ENCODE data around the gene USP20. TPM values are rescaled to one million over a fixed set of nuclear protein-coding genes. Genes with fewer than 3 reads are reported as not detected.
A peak's percentile ranks its signal among the peaks of the same experiment; 100 is the strongest.

Gene USP20
- total RNA-seq, 1 experiment from 2014 or later: 16.8 TPM

DNA sequence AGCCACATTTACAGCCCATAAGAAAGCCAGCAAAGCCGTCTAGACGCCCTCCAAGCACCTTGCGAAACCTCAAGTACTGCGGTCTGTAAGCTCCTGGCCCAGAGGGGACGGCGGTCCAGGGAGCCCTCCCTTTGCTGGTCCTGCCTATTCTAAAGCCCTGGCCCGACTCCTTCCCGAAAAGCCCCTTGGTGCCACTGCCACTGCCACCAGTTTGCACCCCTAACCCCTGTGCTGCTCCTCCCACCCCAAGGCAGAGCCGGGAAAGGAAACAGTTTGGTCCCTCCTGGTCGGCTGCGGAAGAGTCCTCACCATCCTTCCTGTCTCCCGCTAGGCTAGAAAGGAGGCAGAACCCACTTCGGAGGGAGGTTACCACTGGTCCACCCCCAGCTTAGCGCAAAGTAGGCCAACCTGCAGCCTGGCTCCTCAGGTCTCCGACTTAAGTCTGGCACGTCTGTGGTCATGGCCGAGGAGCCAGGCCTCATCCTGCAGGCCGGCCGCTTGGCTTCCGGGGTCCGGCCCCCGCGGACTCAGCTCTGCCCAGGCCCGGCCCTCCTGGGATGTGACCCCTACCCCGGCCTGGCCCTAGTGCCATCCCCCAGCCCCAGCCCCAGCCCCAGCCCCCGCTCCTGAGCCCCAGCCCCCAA, 12.2 kb upstream of the USP20 start:
- ChIA-PET POLR2A (no interaction called here), CTCF (no interaction called here), RAD21 (ENCODE audit: low non-redundant PET in 1 of 2, low total read pairs in 2 of 2, uncharacterized antibody in 2 of 2, unreplicated experiment in 2 of 2) (no interaction called here)
- peak; percentile 12 for ATAC-seq
- Histone ChIP-seq H3K4me2 (ENCODE audit: low read length) (peak overlapping the region; percentile 84), H3K36me3 (ENCODE audit: control insufficient read depth in 1 of 2, insufficient read depth in 2 of 2, low read length in 2 of 2) (peaks cover 15 to 17% of the 10 kb centered on the region in 2 experiments; a peak in 3 of 4 replicates), H3K9me3 (ENCODE audit: control insufficient read depth in 1 of 2, insufficient read depth in 1 of 2, low read depth in 1 of 2, low read length in 2 of 2) (no peaks in the 10 kb centered on the region), H3K27ac (ENCODE audit: low read depth, low read length) (peak overlapping the region; percentile 51; the same call in 1 of the 2 replicates), H2AFZ (ENCODE audit: low read depth, low read length, poor library complexity, severe bottlenecking) (no peak overlapping the region), H3K79me2 (ENCODE audit: insufficient read depth, low read length) (peaks cover 11% of the 10 kb centered on the region), H4K20me1 (ENCODE audit: insufficient read depth) (no peaks in the 10 kb centered on the region), H3K27me3 (ENCODE audit: insufficient read depth, low read length) (no peaks in the 10 kb centered on the region), H3K9me2 (ENCODE audit: insufficient read depth) (no peaks in the 10 kb centered on the region), H3K4me1 (ENCODE audit: control insufficient read depth in 1 of 2, insufficient read depth in 2 of 2, low read length in 2 of 2) (peaks cover 0 to 7% of the 10 kb centered on the region in 2 experiments; a peak in 2 of 4 replicates), H3K9ac (ENCODE audit: low read length) (peak overlapping the region; percentile 83), H3K4me3 (replicated peaks in 1 of 2; ENCODE audit: low read depth in 1 of 2, low read length in 2 of 2) (peak overlapping the region; percentile 78 to 88)
- no peak for DNase-seq (ENCODE audit: low read depth, low spot score)
- intact Hi-C loops (cut with micrococcal nuclease): no loop called here
- no peak for TF ChIP-seq POLR2A (IDR thresholded peaks at IDR 0.05; ENCODE audit: borderline replicate concordance, extremely low read depth, insufficient read depth, insufficient read length)
- TF ChIP-seq JUND (IDR thresholded peaks at IDR 0.05): no peak
- no TSS peak for BruUV-seq (replicated peaks)

DNA sequence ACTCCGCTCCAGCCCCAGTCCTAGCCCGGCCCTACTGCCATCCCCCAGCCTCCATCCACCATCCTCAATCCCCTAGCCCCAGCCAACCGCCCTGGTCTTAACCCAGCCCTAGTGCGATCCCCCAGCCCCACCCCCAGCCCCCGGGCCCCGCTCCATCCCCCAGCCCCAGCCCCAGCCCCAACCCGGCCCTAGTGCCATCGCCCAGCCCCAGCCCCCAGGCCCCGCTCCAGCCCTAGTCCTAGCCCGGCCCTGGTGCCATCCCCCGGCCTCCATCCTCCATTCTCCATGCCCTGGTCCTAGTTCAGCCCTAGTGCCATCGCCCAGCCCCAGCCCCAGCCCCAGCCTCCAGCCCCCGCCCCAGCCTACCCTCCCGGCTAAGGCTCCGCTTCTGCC, 11.7 kb upstream of the USP20 start:
- peak overlapping the region; percentile 83 for H3K9ac ChIP-seq (ENCODE audit: low read length)
- DNase-seq (ENCODE audit: low read depth, low spot score) (no peak), ATAC-seq (peak; percentile 24)
- H3K36me3 ChIP-seq (ENCODE audit: control insufficient read depth in 1 of 2, insufficient read depth in 2 of 2, low read length in 2 of 2): peaks cover 13% of the 10 kb centered on the region in 2 experiments; a peak in 3 of 4 replicates
- peak overlapping the region; percentile 78 to 88 for H3K4me3 ChIP-seq (replicated peaks in 1 of 2; ENCODE audit: low read depth in 1 of 2, low read length in 2 of 2)
- no peaks in the 10 kb centered on the region for H3K9me2 ChIP-seq (ENCODE audit: insufficient read depth)
- ChIA-PET POLR2A (no interaction called here), CTCF (no interaction called here), RAD21 (ENCODE audit: low non-redundant PET in 1 of 2, low total read pairs in 2 of 2, uncharacterized antibody in 2 of 2, unreplicated experiment in 2 of 2) (no interaction called here)
- peaks cover 0 to 7% of the 10 kb centered on the region in 2 experiments; a peak in 2 of 4 replicates for H3K4me1 ChIP-seq (ENCODE audit: control insufficient read depth in 1 of 2, insufficient read depth in 2 of 2, low read length in 2 of 2)
- TF ChIP-seq, protein P1, sequence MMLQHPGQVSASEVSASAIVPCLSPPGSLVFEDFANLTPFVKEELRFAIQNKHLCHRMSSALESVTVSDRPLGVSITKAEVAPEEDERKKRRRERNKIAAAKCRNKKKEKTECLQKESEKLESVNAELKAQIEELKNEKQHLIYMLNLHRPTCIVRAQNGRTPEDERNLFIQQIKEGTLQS (IDR thresholded peaks at IDR 0.05): no peak
- TF ChIP-seq EGR1 (IDR thresholded peaks at IDR 0.05; ENCODE audit: low read depth) (no peak), EZH2 (IDR thresholded peaks at IDR 0.05) (no peak), JUND (IDR thresholded peaks at IDR 0.05) (no peak), REST (IDR thresholded peaks at IDR 0.05; ENCODE audit: low read depth) (no peak), SIN3A (IDR thresholded peaks at IDR 0.05; ENCODE audit: low read depth) (no peak)
- TF ChIP-seq, protein P2, sequence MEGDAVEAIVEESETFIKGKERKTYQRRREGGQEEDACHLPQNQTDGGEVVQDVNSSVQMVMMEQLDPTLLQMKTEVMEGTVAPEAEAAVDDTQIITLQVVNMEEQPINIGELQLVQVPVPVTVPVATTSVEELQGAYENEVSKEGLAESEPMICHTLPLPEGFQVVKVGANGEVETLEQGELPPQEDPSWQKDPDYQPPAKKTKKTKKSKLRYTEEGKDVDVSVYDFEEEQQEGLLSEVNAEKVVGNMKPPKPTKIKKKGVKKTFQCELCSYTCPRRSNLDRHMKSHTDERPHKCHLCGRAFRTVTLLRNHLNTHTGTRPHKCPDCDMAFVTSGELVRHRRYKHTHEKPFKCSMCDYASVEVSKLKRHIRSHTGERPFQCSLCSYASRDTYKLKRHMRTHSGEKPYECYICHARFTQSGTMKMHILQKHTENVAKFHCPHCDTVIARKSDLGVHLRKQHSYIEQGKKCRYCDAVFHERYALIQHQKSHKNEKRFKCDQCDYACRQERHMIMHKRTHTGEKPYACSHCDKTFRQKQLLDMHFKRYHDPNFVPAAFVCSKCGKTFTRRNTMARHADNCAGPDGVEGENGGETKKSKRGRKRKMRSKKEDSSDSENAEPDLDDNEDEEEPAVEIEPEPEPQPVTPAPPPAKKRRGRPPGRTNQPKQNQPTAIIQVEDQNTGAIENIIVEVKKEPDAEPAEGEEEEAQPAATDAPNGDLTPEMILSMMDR (IDR thresholded peaks at IDR 0.05 in 2 of 3, conservative IDR thresholded peaks at IDR 0.05 in 1 of 3; ENCODE audit: borderline replicate concordance in 1 of 3, insufficient read depth in 1 of 3, low read depth in 2 of 3, low read length in 2 of 3): no peak
- peaks cover 11% of the 10 kb centered on the region for H3K79me2 ChIP-seq (ENCODE audit: insufficient read depth, low read length)
- H4K20me1 ChIP-seq (ENCODE audit: insufficient read depth): no peaks in the 10 kb centered on the region
- H3K27me3 ChIP-seq (ENCODE audit: insufficient read depth, low read length): no peaks in the 10 kb centered on the region
- no TSS peak for BruUV-seq (replicated peaks)
- H3K27ac ChIP-seq (ENCODE audit: low read depth, low read length): peak overlapping the region; percentile 83; the same call in 1 of the 2 replicates
- H2AFZ ChIP-seq (ENCODE audit: low read depth, low read length, poor library complexity, severe bottlenecking): no peak overlapping the region
- peak overlapping the region; percentile 84 for H3K4me2 ChIP-seq (ENCODE audit: low read length)
- intact Hi-C loops (cut with micrococcal nuclease): no loop called here
- no peaks in the 10 kb centered on the region for H3K9me3 ChIP-seq (ENCODE audit: control insufficient read depth in 1 of 2, insufficient read depth in 1 of 2, low read depth in 1 of 2, low read length in 2 of 2)

All from HCT116 (cell line).